Ovary (tissue), 9 donors: ENCODE results near the gene ZNF74. TPM values are rescaled to one million over a fixed set of nuclear protein-coding genes. Genes with fewer than 3 reads are reported as not detected.
A peak's percentile ranks its signal among the peaks of the same experiment; 100 is the strongest.

Source experiments
- DNase-seq, 5 donors: peaks; one replicate each; pipeline ENCODE4 v3.0.0-alpha.2; 2019 to 2020
- H3K27ac ChIP-seq, 2 donors: fragments of 200-600 bp; one replicate each; pipeline versions ENCODE4 v1.5.1 to v1.8.0; 2019 to 2022
- H3K27me3 ChIP-seq: fragments of 200-600 bp; one replicate; pipeline ENCODE4 v1.8.0; 2022
- H3K36me3 ChIP-seq: fragments of 200-600 bp; sonication (generic); one replicate; pipeline ENCODE4 v1.5.1; 2019
- H3K4me1 ChIP-seq: one replicate; pipeline ENCODE4 v1.8.1; 2013; ENCODE audit warnings: mild to moderate bottlenecking, moderate library complexity; ENCODE audit not compliant: insufficient read depth
- H3K4me3 ChIP-seq: fragments of 200-600 bp; sonication (generic); one replicate; pipeline ENCODE4 v1.5.1; 2017
- H3K9me3 ChIP-seq, 2 donors: fragments of 200-600 bp in 1 of 2; sonication (generic) in 1 of 2; one replicate each; pipeline versions ENCODE4 v1.5.1 to v1.8.1; 2013 to 2019; ENCODE audit warnings: mild to moderate bottlenecking in 1 of 2, moderate library complexity in 1 of 2
- CTCF ChIP-seq, 3 donors: fragments of 450-650 bp in 2 of 3; fragments of 200-600 bp in 1 of 3; IDR thresholded peaks; one replicate each; pipeline versions ENCODE4 v1.5.1 to v1.8.0; 2016 to 2022; ENCODE audit warnings: antibody characterized with exemption in 3 of 3, mild to moderate bottlenecking in 1 of 3
- EP300 ChIP-seq: sonication (generic); formaldehyde crosslinking; IDR thresholded peaks from one replicate; pipeline ENCODE4 v1.6.1; 2017; ENCODE audit warnings: antibody characterized with exemption
- POLR2A ChIP-seq: fragments of 450-650 bp; IDR thresholded peaks from one replicate; pipeline ENCODE4 v1.6.1; 2017; ENCODE audit warnings: antibody characterized with exemption, mild to moderate bottlenecking, moderate library complexity
- WGBS, 3 donors: extraction: QIAGEN DNeasy Blood & Tissue Kit in 1 of 3; methylation state at CpG; one replicate each; pipeline versions ENCODE4 v1.1.5 to v1.1.7; 2013 to 2017; 5-methylcytosine and 5-hydroxymethylcytosine counted together
- intact Hi-C, 4 donors: fragments of 100-400 bp; cut with DNase I; formaldehyde crosslinking; loops; one replicate each; pipeline versions ENCODE4 v1.11.0 to v1.15.1; 2022 to 2023
- polyA plus RNA-seq, 2 donors: library from polyadenylated mRNA; stranded (reverse); fragments of 200-250 nt in 1 of 2; fragments of 350-450 nt in 1 of 2; fragmentation: Illumina TruSeq in 1 of 2; extraction: RNeasy Lipid Tissue Mini Kit (QIAGEN cat#74804) in 1 of 2; gene quantifications; one replicate each; pipeline ENCODE4 v1.2.3, GENCODE V29; 2013 to 2014
- total RNA-seq, 7 donors: library from RNA; depleted of rRNA in 2 of 7; stranded (reverse); fragments of >200 nt in 2 of 7; fragmentation: NEBNext Ultra II Directional in 3 of 7; extraction: Animal tissue kit (Norgen Biotek cat#: 25700) in 3 of 7; gene quantifications; one replicate each; pipeline versions ENCODE4 v1.1.0 to v1.2.4, GENCODE V29; 2016 to 2023
- donor health status: DM: no; HTN: no; CAD: no; lungs with moderate emphysema.
- donor health status: DM: no; HTN: no; CAD: no.
- donor health status: Bipolar disorder and iron deficiency.
- donor health status: DM: yes; HTN: yes; CAD: no.
- donor health status: DM: no; HTN: no; CAD: no.
- donor health status: DM: yes; HTN: yes; CAD: no.

ZNF74 gene
- total and polyA plus RNA-seq, 9 donors, result 6.1 to 16.8 (median 11.6) TPM

GRCh38 chr22:20438678-20439492, 44.9 kb downstream of the ZNF74 start:
- H3K4me3 ChIP-seq, result peak overlapping the region; percentile 81
- H3K27ac ChIP-seq, result peak overlapping the region; percentile 91 to 93
- 25 to 42% (median 32%) methylated on average over 13 of the region's 13 CpGs for WGBS, 3 donors
- TF ChIP-seq EP300 (no peak), POLR2A (no peak)
- intact Hi-C loops, result no loop called here
- no peaks in the 10 kb centered on the region for H3K27me3 ChIP-seq
- DNase-seq, result peak in 4 of 5 donors; percentile 37 to 65 (median 48)
- H3K36me3 ChIP-seq, result no peaks in the 10 kb centered on the region
- peaks cover 15% of the 10 kb centered on the region for H3K4me1 ChIP-seq
- H3K9me3 ChIP-seq, result no peaks in the 10 kb centered on the region

GRCh38 chr22:20439556-20439927, 45.6 kb downstream of the ZNF74 start:
- Histone ChIP-seq H3K27me3 (no peaks in the 10 kb centered on the region), H3K9me3 (no peaks in the 10 kb centered on the region), H3K4me1 (peaks cover 15% of the 10 kb centered on the region), H3K4me3 (no peak overlapping the region), H3K36me3 (no peaks in the 10 kb centered on the region), H3K27ac (no peak overlapping the region)
- peak in 2 of 5 donors; percentile 15 to 31 for DNase-seq
- 81 to 89% (median 86%) methylated on average over 4 of the region's 4 CpGs for WGBS, 3 donors
- intact Hi-C loops, result no loop called here
- no peak for TF ChIP-seq CTCF (IDR thresholded peaks at IDR 0.05)
- TF ChIP-seq POLR2A, result no peak
- TF ChIP-seq EP300, result no peak

GRCh38 chr22:20439928-20440575, 46.1 kb downstream of the ZNF74 start:
- no peak overlapping the region for H3K4me3 ChIP-seq
- no peak overlapping the region for H3K27ac ChIP-seq
- H3K4me1 ChIP-seq, result peaks cover 15% of the 10 kb centered on the region
- WGBS, 3 donors, result 89 to 93% (median 89%) methylated on average over 4 to 5 of the region's 5 CpGs
- H3K36me3 ChIP-seq, result no peaks in the 10 kb centered on the region
- peak in 1 of 5 donors; percentile 32 for DNase-seq
- TF ChIP-seq EP300 (no peak), CTCF (IDR thresholded peaks at IDR 0.05) (no peak), POLR2A (no peak)
- no peaks in the 10 kb centered on the region for H3K9me3 ChIP-seq
- H3K27me3 ChIP-seq, result no peaks in the 10 kb centered on the region
- intact Hi-C loops, result no loop called here

- Histone ChIP-seq H3K4me1 (peaks cover 8% of the 10 kb centered on the region), H3K27me3 (no peaks in the 10 kb centered on the region), H3K27ac (no peak overlapping the region), H3K36me3 (no peaks in the 10 kb centered on the region), H3K4me3 (no peak overlapping the region), H3K9me3 (no peaks in the 10 kb centered on the region)
- 68 to 70% (median 69%) methylated on average over 12 to 13 of the region's 13 CpGs for WGBS, 3 donors
- DNase-seq, result peak in 2 of 5 donors; percentile 19 to 34
- TF ChIP-seq POLR2A, result no peak
- no peak for TF ChIP-seq CTCF (IDR thresholded peaks at IDR 0.05)
- no peak for TF ChIP-seq EP300
- intact Hi-C loops, result no loop called here
Measured at GRCh38 chr22:20440637-20441591, 47.0 kb downstream of the ZNF74 start.
